NCI-H82 (cell line): ENCODE data around the gene MAST2.
"Not testable (repeated sequence)": the region's sequence is repeated elsewhere in the genome, so short reads cannot be mapped to it uniquely, and the experiment has no call there.

Experiments used
- DNase-seq: peaks from one replicate; lab custom pipeline; 2025; lab: John Stamatoyannopoulos, UW

The MAST2 gene

GRCh38 chr1:45894331-45894730 is 90.9 kb downstream of the MAST2 start:
- DNase-seq = no peak

- no peak for DNase-seq
Measured at GRCh38 chr1:45894921-45895320, 91.5 kb downstream of the MAST2 start.

DNA sequence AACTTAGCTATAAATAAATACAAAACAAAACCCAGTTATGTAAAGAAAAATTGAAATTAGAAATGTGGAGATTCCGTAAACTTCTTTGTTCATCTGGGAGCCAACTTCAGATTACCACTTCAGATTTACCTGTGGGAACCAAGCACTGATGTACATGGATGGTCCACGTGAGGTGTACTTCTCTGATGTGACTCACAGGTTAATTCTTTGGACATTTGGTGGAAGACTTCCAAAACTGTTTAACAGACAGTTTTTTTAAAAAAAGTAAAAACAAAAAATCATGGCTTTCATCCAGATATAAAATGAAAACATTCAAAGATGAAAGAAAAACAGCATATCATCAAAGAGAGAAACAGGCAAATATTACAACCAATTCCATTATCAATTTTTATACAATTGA is 92.0 kb downstream of the MAST2 start:
- DNase-seq = no peak

- DNase-seq = no peak
Measured at GRCh38 chr1:45906883-45907282, 103.5 kb downstream of the MAST2 start.

GRCh38 chr1:45908611-45909140 is 105.3 kb downstream of the MAST2 start:
- DNase-seq = no peak

- no peak for DNase-seq
Measured at GRCh38 chr1:45911634-45912033, 108.2 kb downstream of the MAST2 start.

DNA sequence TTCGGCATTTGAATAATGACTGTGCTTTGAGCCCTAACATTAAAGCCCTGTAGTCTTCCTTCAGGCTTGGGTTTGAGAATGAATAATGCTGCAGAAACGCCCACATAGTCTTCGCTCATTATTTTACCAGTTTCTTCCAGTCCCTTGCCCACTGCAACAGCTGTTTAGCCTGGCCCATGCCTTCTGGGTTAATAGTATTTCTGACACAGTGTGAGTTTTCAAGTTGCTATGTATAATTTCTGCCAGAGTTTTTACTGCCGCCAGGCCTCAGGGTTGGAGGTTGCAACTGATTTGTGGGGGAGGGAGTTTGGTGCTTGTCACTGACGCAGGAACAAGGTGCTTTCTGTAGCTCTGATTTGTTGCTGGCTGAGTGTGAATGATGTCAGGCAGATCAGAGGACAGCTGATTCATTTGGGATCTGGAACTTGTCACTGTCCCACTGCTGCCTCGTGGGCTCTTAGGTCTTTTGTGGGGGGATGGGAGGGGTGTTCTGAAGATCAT is 109.8 kb downstream of the MAST2 start:
- no peak for DNase-seq

- DNase-seq = no peak
Measured at GRCh38 chr1:45913731-45914501, 110.5 kb downstream of the MAST2 start.

DNA sequence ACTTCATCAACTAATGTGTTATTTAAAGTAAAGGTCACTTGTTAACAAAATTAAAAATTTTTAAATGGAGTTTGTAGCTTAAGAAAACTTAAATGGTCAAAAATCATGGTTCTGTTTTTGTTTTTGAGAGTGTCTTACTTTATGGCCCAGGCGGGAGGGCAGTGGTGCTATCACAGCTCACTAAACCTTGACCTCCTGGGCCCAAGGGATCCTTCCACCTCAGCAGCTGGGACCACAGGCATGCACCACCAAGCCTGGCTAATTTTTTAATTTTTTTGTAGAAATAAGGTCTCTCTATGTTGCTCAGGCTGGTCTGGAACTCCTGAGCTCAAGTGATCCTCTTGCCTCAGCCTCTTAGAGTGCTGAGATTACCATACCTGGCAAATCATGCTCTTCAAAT is 111.4 kb downstream of the MAST2 start:
- no peak for DNase-seq

- no peak for DNase-seq
Measured at GRCh38 chr1:45922374-45922773, 119.0 kb downstream of the MAST2 start.

DNA sequence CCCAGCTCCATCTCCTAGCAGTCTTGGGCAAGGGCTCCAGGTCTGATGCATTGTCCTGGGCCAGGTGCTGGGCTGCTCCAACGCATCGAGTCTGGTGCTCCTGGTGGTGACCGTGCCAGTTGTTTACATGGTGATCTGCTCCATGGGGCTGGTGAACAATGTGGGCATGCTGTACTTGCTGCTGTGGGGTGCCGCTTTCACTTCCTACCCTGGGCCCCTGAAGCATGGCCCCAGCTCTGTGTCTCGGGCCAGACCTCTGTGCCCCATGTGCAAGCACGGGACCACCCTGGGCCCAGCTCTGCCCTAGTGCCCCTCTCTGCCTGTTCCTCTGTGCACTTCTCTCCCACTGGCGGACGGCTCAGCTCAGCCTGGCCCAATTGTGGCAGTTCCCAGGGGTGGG is 119.4 kb downstream of the MAST2 start:
- no peak for DNase-seq

GRCh38 chr1:45923343-45923742 is 119.9 kb downstream of the MAST2 start:
- DNase-seq = peak; percentile 21

- DNase-seq = peak; percentile 80
Measured at GRCh38 chr1:45924736-45925135, 121.3 kb downstream of the MAST2 start.

- DNase-seq = no peak
Measured at GRCh38 chr1:45925728-45926287, 122.4 kb downstream of the MAST2 start.

DNA sequence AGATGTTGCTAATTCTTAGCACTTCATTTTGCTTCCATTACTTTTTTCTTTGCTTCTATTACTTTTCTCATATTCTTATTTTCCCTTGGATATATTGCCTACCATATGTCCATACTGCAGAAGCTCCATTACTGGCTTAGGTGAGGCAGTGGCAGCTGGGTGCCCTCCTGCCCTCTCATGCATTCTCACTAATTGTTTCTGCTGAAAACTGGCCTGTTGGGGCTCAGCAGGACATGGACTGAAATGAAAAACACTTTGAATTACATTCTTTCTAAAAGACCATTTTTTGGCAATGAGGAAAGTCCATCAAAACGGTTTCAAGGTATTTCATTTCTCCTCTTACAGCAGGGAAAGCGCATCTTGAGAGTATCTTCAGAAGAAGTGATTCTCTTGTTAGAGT is 122.9 kb downstream of the MAST2 start:
- peak; percentile 73 for DNase-seq

- DNase-seq = peak; percentile 84
Measured at GRCh38 chr1:45927231-45927915, 124.0 kb downstream of the MAST2 start.

GRCh38 chr1:45928486-45929205 is 125.2 kb downstream of the MAST2 start:
- DNase-seq = no peak

DNA sequence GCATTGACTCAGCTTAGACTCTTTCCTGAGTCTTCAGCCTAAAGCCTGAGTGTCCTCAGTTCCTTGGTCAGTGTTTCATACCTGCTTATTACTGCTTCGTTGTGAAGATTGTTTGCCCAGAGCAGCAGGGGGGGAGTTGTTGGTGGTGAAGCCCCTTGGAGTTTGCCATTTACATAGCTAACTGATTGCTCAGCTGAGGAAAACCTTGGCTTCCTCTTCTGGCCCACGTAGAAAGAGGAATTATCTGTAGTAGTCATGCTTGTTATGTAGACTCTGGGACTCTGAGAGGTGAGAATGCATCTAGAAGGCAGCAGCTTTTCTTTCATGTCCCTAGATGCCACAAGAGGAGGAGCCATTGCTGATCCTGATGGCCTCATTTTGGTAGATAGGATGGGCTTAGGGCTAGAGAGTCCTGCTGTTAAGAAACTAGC is 125.9 kb downstream of the MAST2 start:
- peak; percentile 62 for DNase-seq

- no peak for DNase-seq
Measured at GRCh38 chr1:45930258-45931150, 127.1 kb downstream of the MAST2 start.

DNA sequence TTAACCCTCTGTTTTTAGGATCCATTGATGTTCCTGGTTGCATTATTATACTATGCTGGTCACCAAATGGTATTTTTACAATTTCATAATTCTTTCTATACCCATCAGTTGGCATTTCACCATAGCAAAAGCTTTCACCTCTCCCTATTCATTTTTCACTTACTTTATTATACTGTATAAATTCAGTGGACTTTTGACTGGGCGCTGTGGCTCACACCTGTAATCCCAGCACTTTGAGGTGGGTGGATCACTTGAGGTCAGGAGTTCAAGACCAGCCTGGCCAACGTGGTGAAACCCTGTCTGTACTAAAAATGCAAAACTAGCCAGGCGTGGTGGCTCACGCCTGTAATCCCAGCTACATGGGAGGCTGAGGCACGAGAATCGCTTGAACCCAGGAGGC is 128.8 kb downstream of the MAST2 start:
- not testable (repeated sequence) for DNase-seq

DNA sequence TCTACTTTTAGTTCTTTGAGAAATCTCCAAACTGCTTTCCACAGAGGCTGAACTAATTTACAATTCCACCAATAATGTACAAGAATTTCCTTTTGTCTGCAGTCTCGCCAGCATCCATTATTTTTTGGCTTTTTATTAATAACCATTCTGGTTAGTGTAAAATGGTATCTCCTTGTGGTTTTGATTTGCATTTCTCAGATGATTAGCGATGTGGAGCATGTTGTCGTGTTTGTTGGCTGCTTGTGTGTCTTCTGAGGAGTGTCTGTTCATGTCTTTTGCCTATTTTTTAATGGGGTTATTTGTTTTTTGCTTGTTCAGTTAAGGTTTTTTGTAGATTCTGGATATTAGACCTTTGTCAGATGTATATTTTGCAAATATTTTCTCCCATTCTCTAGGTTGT is 131.5 kb downstream of the MAST2 start:
- no peak for DNase-seq
